Activated T-helper 1 cell treated with anti-CD3 and anti-CD28 coated beads, Interleukin-12 subunit alpha, Interleukin-12 subunit beta, Interleukin-2, Interleukin-4 antibody, amounts not matched to agents 30 ng/mL and 10 ng/mL and 1 ng/mL, durations not matched to agents 14 hours and 24 hours and 36 hours (primary cell): ENCODE data around the gene P2RY2. TPM values are rescaled to one million over a fixed set of nuclear protein-coding genes. Genes with fewer than 3 reads are reported as not detected.
"Not testable (repeated sequence)": the region's sequence is repeated elsewhere in the genome, so short reads cannot be mapped to it uniquely, and the experiment has no call there.

ENCODE experiments used
- DNase-seq: peaks from one replicate; pipeline ENCODE4 v3.0.0; 2021; ENCODE audit warnings: low spot score
- H3K27ac Mint-ChIP-seq: one replicate; pipeline ENCODE4 v1.8.0; 2021; ENCODE audit warnings: mild to moderate bottlenecking, mixed read lengths
- H3K27me3 Mint-ChIP-seq: one replicate; pipeline ENCODE4 v1.8.0; 2022; ENCODE audit warnings: mild to moderate bottlenecking, moderate library complexity, mixed read lengths; ENCODE audit not compliant: insufficient read depth
- H3K36me3 Mint-ChIP-seq: one replicate; pipeline ENCODE4 v1.8.0; 2021; ENCODE audit warnings: low read depth, mixed read lengths
- H3K4me1 Mint-ChIP-seq: one replicate; pipeline ENCODE4 v1.8.0; 2021; ENCODE audit warnings: low read depth, mixed read lengths
- H3K4me3 Mint-ChIP-seq: one replicate; pipeline ENCODE4 v1.8.0; 2021; ENCODE audit warnings: mild to moderate bottlenecking, moderate library complexity, mixed read lengths
- H3K9me3 Mint-ChIP-seq: one replicate; pipeline ENCODE4 v1.8.0; 2021; ENCODE audit warnings: mixed read lengths
- intact Hi-C: fragments of 100-400 bp; cut with micrococcal nuclease; formaldehyde crosslinking; loops from one replicate; pipeline ENCODE4 v1.15.1; 2024
- total RNA-seq: library from RNA; stranded (reverse); gene quantifications from 2 replicates; pipeline ENCODE4 v1.2.3, GENCODE V29; 2022

P2RY2 gene
- total RNA-seq, 1 donor from 2014 or later: not detected

DNA sequence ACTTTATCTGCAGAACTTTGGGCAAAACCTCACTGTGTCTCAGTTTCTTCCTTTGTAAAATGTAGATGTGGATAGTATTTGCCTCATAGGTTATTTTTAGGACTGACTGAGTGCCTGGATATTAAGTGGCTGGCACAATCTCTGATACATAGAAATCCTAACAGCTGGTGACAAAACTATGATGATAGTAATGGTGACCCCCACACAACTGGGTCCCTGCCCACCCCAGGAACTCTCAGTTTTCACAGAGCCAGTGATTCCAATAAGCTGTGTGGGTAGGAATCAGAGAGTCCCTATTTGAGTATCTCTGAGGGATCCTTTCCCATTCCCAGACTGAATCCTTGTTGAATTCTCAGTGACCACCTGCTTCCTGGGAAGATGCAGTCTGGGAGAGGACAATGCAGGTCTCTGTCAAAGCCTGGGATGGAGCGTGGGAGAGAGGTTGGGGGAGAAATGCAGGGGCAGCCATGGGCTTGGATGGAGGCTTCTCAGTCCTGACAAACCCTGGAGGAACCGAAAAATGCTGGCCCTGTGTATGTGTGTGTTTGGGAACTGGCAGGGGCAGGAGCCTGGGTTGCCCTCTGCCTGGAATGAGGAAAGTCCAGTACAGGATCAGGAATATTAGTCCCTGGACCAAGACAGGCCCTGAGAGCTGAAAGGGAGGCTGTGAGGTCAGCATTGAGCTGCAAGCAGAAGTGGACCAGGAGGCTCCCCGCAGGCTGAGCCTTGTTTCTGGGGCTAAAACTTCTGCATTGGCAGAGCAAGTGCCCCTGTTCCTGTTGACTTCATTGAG, 48.0 kb downstream of the P2RY2 start:
- Mint-ChIP-seq H3K9me3 (no peaks in the 10 kb centered on the region), H3K4me3 (no peak overlapping the region), H3K4me1 (no peaks in the 10 kb centered on the region), H3K27me3 (peaks cover 36% of the 10 kb centered on the region), H3K27ac (no peak overlapping the region), H3K36me3 (no peaks in the 10 kb centered on the region)
- intact Hi-C loops: no loop called here
- DNase-seq: no peak

DNA sequence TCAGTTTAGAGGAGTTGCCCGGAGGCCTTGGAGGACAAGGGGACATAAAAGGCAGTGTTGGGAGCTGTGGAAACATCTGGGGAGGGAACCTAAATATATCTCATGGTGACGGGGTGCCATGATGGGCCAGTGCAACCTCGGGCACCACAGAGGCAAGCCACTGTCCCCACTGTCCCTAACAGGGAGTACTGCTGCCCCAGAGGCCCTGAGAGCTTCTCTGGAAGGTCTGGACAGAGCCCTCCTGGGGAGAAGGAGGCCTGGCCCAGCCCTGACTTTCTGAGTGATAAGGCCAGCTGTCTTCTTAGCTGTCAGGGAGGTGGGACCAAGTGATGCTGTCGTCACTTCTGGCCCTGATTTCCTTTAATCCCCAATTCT, 48.6 kb downstream of the P2RY2 start:
- no peak overlapping the region for H3K4me3 Mint-ChIP-seq
- peaks cover 33% of the 10 kb centered on the region for H3K27me3 Mint-ChIP-seq
- H3K9me3 Mint-ChIP-seq: no peaks in the 10 kb centered on the region
- no peak overlapping the region for H3K27ac Mint-ChIP-seq
- H3K4me1 Mint-ChIP-seq: no peaks in the 10 kb centered on the region
- intact Hi-C loops: no loop called here
- no peak for DNase-seq
- no peaks in the 10 kb centered on the region for H3K36me3 Mint-ChIP-seq

DNA sequence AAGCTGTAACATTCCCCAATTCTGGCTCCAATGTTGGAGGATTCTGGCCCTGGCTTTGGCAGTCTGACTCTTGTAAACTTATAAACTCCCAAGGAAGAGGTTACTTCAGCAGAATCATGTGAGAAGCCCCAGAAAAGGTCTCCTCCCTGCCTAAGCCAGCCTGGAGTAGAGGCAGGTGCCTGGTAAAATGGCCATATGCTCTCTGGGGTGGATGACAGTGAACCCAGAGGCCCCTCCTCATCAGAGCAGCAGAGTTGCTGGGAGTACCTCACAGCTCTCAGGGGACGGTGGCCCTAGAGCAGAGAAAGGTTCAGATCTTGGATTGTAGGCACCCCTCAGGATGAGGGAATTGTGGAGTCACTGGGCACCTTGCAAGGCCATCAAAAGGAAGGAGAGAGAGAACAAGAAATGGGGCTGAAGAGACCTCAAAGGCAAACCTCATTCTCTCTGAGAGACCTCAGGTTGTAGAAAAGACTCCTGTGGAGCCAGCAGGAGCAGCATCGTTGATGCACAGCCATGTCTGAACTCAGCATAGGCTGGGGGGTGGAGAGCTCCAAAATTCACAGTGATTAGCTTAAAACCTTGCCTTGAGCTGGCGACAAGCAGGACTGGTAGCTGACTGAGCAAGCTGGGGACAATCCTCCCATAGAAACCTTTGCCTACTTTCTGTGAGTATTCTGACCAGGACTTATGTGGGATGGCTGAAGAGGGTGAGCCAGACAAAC, 49.2 kb downstream of the P2RY2 start:
- H3K4me1 Mint-ChIP-seq: no peaks in the 10 kb centered on the region
- H3K9me3 Mint-ChIP-seq: no peaks in the 10 kb centered on the region
- DNase-seq: no peak

DNA sequence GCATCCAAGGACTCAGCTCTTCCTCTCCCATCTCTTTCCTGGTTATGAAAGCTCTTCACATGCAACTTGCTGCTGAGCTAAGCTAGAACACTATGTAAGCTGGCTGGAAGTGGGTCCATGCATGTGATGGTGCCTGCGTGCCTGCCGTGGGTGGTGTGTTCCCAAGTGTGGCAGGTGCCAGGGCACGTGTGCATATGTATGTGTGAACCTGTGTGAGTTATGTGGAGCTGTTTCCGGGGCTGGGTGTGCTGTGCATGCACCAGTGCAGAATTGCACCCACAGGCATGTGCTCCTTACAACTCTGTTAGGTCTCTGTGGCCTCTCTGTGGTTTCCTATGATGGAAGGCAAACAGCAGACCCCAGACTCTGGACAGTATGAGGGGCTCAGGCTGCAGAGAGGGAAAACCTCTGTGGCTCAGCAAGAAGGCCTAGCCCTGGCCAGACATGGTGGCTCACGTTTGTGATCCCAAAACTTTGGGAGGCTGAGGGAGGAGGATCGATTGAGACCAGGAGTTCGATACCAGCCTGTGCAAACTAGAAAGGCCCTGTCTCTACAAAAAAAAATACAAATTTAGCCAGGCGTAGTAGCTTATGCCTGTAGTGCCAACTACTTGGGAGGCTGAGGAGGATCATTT, 49.9 kb downstream of the P2RY2 start:
- intact Hi-C loops: no loop called here
- Mint-ChIP-seq H3K4me1 (no peaks in the 10 kb centered on the region), H3K9me3 (no peaks in the 10 kb centered on the region), H3K4me3 (no peak overlapping the region), H3K36me3 (no peaks in the 10 kb centered on the region), H3K27ac (no peak overlapping the region), H3K27me3 (peaks cover 23% of the 10 kb centered on the region)
- no peak for DNase-seq

More for the DNA sequence above, 49.2 kb downstream of the P2RY2 start:
- Mint-ChIP-seq H3K27ac (no peak overlapping the region), H3K27me3 (peaks cover 27% of the 10 kb centered on the region), H3K36me3 (no peaks in the 10 kb centered on the region), H3K4me3 (no peak overlapping the region)
- intact Hi-C loops: no loop called here

DNA sequence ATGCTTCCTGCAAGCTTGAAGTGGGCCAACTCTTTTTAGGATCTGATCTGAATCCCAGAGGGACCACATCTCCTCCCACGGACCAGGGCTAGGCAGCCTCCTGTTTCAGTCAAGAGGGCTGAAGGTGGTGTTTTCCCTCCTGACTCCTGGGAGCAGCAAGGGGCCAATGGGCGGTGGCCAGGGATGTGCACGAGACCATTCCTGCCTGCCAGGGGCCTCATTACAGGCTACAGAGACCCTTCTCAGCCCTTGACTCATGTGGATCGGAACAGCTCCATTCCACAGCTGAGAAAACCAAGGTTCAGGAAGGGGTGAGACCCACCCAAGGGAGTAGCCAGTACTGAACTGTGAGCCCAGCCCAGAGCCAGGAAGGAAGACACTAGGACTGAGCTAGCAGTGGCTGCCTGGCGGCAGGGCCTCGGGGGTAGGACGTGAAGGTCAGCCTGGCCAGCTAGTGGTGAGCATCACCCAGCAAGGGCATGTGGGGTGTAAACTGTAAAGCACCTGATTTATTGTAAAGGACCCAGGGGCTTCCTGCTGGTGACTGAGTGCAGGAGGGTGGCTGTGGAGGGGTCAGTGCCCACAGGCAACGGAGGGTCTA, 50.7 kb downstream of the P2RY2 start:
- no peak for DNase-seq
- Mint-ChIP-seq H3K4me1 (no peaks in the 10 kb centered on the region), H3K4me3 (no peak overlapping the region), H3K36me3 (no peaks in the 10 kb centered on the region), H3K27ac (no peak overlapping the region), H3K27me3 (peaks cover 20% of the 10 kb centered on the region), H3K9me3 (no peaks in the 10 kb centered on the region)
- intact Hi-C loops: no loop called here

DNA sequence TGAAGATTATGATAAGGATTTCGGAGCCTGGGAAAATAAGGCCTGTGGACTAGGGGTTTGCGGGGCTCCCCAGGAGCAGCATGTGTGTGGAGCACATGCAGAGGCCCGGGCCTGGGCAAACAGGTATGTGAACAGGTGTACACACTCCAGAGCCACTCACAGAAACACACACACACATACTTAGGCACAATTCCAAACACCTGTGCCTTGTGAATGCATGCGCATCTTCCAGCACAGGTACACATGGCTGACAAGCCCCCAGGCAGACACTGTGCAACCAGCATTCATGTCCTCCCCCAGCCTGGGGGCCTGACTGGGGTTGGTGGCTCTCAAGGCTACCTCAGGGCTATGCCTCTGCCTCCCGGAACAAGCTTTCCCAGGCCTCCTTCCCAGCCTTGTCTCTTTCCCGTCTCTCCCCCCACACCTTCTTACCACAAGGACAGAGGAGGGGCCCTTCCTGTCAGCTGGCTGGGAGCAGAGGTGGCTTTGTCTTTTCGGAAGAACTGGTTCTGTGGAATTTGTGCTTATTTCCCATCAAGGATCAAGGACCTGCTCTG, 51.5 kb downstream of the P2RY2 start:
- Mint-ChIP-seq H3K27me3 (peaks cover 18% of the 10 kb centered on the region), H3K27ac (no peak overlapping the region), H3K9me3 (no peaks in the 10 kb centered on the region), H3K4me1 (no peaks in the 10 kb centered on the region), H3K36me3 (no peaks in the 10 kb centered on the region), H3K4me3 (no peak overlapping the region)
- no peak for DNase-seq
- intact Hi-C loops: no loop called here

DNA sequence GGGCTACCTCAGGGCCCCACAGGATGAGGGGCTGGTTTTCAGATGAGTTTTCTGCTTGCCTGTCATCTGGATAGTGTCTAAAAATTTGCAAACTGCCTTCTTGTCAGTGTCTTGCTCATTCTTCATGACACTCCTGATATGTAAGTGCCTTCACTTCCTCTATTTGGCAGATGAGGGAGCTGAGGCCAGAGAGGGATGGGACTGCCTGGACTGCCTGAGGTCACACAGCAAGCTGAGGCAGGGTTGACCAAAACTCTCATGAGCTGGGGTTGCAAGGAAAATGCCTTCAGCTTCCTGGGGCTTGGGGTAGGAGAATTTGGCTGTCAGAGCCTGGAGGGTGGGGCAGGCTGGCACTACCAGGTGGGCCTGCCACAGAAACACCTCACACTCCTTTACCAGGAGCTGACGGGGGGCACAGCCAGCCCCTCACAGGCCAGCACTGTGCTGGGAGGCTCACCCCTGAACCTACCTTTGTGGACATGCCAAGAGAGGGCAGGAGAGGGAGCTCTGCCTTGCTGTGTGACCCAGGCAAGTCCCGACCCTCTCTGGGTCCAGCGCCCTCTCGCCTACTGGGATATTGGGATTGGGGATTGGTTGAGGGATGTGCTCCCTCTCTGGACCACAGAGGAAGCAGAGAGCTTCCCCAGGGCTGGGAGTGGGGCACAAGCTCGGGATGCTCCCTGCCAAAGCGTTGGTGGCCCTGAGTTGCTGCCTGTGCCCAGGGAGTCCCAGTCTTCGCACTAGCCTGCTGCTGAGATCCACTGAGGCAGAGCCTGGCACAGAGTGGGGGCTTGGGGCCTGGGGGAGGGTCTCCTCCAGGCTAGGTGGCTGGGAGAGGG, 52.2 kb downstream of the P2RY2 start:
- H3K36me3 Mint-ChIP-seq: no peaks in the 10 kb centered on the region
- no peak overlapping the region for H3K4me3 Mint-ChIP-seq
- H3K27ac Mint-ChIP-seq: no peak overlapping the region
- H3K4me1 Mint-ChIP-seq: no peaks in the 10 kb centered on the region
- no peak for DNase-seq
- H3K27me3 Mint-ChIP-seq: peaks cover 16% of the 10 kb centered on the region
- intact Hi-C loops: no loop called here
- no peaks in the 10 kb centered on the region for H3K9me3 Mint-ChIP-seq

DNA sequence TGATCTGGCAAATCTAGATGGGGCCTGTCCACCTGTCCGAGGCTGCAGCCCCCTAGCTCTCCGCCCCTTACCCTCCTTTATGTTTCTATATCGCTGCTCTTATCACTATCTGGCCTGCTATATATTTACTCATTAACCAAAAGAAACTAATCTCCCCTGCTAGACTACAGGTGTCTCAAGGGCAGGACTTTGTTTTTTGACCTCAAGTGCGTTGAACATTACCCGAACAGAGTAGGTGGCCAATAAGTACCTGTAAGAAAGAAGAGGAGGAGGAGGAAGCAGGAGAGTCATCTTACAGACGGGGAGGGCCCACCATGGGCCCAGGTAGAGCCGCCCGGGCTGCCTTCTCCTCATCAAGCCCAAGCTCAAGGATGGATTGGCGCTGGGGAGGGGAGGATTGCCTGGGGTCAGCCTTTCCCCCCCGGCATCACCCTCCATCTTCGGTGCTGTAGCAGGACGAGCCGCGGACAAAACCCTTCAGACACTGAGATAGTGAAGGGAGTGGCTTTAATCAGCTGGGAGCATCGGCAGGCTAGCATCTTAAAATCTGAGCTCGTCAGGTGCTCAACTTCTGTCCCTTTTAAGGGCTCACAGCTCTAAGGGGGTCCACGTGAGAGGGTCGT, 52.9 kb downstream of the P2RY2 start:
- no peaks in the 10 kb centered on the region for H3K4me1 Mint-ChIP-seq
- intact Hi-C loops: no loop called here
- no peak overlapping the region for H3K4me3 Mint-ChIP-seq
- peaks cover 18% of the 10 kb centered on the region for H3K27me3 Mint-ChIP-seq
- H3K27ac Mint-ChIP-seq: no peak overlapping the region
- H3K9me3 Mint-ChIP-seq: no peaks in the 10 kb centered on the region
- H3K36me3 Mint-ChIP-seq: no peaks in the 10 kb centered on the region
- no peak for DNase-seq

DNA sequence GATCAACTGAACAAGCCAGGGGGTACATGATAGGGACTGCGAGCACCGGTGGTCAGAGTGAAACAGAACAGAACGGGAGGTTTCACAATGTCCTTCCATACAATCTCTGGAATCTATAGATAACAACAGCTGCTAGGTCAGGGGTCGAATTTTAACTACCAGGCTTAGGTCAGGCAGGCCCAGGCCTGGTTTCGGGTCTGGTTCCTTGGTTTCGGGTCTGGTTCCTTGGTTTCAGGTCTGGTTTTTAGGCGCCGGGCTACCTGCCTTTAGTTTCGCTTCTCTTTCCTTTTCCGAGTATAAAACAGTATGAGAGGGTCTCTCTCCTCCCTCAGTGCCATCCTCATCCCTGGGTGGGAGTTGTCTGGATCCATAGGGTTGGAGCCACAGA, 53.4 kb downstream of the P2RY2 start:
- H3K9me3 Mint-ChIP-seq, H3K4me1 Mint-ChIP-seq, intact Hi-C loops, H3K36me3 Mint-ChIP-seq, DNase-seq, H3K27ac Mint-ChIP-seq, H3K4me3 Mint-ChIP-seq: not testable (repeated sequence)
- peaks cover 20% of the 10 kb centered on the region for H3K27me3 Mint-ChIP-seq

DNA sequence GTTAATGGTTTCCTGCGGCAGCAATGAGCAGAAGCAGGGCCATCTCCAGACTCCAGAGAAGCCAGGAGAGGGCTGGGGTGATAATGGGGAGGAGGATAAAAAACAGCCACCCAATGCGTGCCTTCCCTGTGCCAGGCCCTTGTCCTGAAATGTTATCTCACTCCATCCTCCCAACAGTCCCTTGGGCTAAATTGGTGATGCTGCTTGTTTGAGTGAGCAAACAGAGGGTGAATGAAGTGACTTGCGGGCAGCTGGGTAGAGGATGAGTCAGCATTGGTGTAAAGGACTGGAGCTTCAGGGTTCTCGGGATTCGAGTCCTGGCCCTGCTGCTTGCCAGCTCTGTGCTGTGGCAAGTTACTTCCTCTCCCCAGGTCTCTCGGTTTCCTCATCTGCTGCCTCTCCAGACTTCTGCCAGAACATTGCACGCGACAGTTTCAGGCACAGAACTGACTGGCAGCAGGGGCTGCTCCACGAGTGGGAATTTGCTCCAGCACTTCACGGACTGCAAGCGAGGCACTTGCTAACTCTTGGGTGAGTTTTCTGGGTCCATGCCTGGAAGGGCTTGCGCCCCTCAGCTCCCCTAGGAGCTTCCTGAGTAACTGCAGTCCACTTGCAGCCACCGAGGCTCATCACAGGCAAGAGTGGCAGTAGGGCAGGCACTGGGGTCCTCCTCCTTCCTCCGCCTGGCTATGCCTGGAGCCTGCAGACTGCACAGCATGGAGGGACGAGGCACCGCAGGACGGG, 54.0 kb downstream of the P2RY2 start, which contains the start of gene P2RY6:
Gene P2RY6 (plus strand): TSS at position 403 of the 744 bp plus-strand sequence. CDS start 24,181 bp downstream, outside the sequence.
- Mint-ChIP-seq H3K4me3 (no peak within 1 kb of the TSS), H3K27me3 (peaks cover 18% of the 10 kb centered on the region), H3K9me3 (no peaks in the 10 kb centered on the region), H3K4me1 (no peaks in the 10 kb centered on the region), H3K36me3 (no peaks in the 10 kb centered on the region), H3K27ac (no peak within 1 kb of the TSS)
- intact Hi-C loops: no loop called here
- no peak for DNase-seq

DNA sequence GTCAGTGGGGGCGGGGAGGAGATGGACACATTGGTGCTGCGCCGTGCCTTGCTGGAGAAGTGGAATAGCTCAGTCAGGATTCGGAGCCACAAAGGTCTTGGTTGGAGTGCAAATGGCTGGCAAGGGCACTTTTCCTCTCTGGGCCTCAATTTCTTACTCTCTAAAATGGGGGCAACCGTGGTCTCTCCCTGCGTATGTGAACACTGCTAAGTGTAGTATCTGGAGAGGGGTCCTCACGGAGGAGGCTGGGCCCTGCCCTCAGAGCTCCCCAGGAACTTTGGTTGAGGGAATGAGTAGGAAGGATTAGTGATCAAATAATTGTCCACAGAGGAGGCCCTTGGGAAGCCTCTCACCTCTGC, 54.6 kb downstream of the P2RY2 start:
- Mint-ChIP-seq H3K4me3 (no peak overlapping the region), H3K36me3 (no peaks in the 10 kb centered on the region), H3K9me3 (no peaks in the 10 kb centered on the region), H3K27ac (no peak overlapping the region), H3K4me1 (no peaks in the 10 kb centered on the region), H3K27me3 (peaks cover 19% of the 10 kb centered on the region)
- intact Hi-C loops: no loop called here
- DNase-seq: no peak
